Esophagus (tissue), 2 donors: ENCODE results near the gene ART1. TPM values are rescaled to one million over a fixed set of nuclear protein-coding genes. Genes with fewer than 3 reads are reported as not detected.
A peak's percentile ranks its signal among the peaks of the same experiment; 100 is the strongest.

Experiments used
- H3K27ac ChIP-seq, 2 donors: one replicate each; pipeline ENCODE4 v1.5.1; 2013; ENCODE audit warnings: low read depth in 2 of 2, mild to moderate bottlenecking in 2 of 2, inconsistent platforms in 1 of 2, low read length in 1 of 2, moderate library complexity in 1 of 2
- H3K27me3 ChIP-seq, 2 donors: one replicate each; pipeline ENCODE4 v1.6.1; 2013; ENCODE audit warnings: low read length in 2 of 2, control low read depth in 1 of 2, mild to moderate bottlenecking in 1 of 2; ENCODE audit not compliant: insufficient read depth in 2 of 2, control insufficient read depth in 1 of 2
- H3K36me3 ChIP-seq, 2 donors: one replicate each; pipeline ENCODE4 v1.6.1; 2013; ENCODE audit warnings: low read length in 1 of 2; ENCODE audit not compliant: control insufficient read depth in 2 of 2, insufficient read depth in 2 of 2
- H3K4me1 ChIP-seq, 2 donors: one replicate each; pipeline ENCODE4 v1.6.1; 2013; ENCODE audit warnings: low read length in 1 of 2; ENCODE audit not compliant: control insufficient read depth in 2 of 2, insufficient read depth in 2 of 2
- H3K4me3 ChIP-seq, 2 donors: one replicate each; pipeline ENCODE4 v1.5.1; 2013; ENCODE audit warnings: low read length in 2 of 2, mild to moderate bottlenecking in 2 of 2, low read depth in 1 of 2, moderate library complexity in 1 of 2
- H3K9me3 ChIP-seq, 2 donors: one replicate each; pipeline ENCODE4 v1.6.1; 2013; ENCODE audit warnings: mild to moderate bottlenecking in 2 of 2, low read depth in 1 of 2, low read length in 1 of 2, moderate library complexity in 1 of 2; ENCODE audit not compliant: control insufficient read depth in 2 of 2, insufficient read depth in 1 of 2
- WGBS, 2 donors: extraction: QIAGEN DNeasy Blood & Tissue Kit; methylation state at CpG; one replicate each; pipeline ENCODE4 v1.1.7; 2013; 5-methylcytosine and 5-hydroxymethylcytosine counted together
- polyA plus RNA-seq, 2 donors: library from polyadenylated mRNA; stranded (reverse); fragments of 200-250 nt; gene quantifications; one replicate each; pipeline ENCODE4 v1.2.3, GENCODE V29; 2013
- donor health status: healthy with polysubstance abuse.
- donor health status: Bipolar disorder and iron deficiency.

Gene ART1
- polyA plus RNA-seq, 2 donors = not detected

DNA sequence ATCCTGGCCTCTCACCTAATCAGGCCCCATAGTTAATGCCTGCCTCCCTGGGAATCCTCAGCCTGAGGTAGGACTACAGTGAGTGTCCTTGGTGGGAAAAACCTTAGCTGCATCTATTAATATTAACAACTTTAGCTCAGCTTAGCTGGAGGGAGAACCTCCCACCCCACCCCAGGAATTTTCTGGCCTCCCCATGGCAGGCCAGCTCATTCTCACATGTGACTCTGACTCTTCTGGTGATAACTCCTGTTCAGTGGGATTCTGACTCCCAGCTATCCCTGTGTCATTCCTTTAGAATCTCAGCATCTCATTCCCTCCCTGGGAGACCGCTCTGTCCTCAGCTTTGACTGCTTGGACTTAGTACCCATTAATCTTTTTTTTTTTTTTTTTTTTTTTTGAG, 17.6 kb upstream of the ART1 start:
- Histone ChIP-seq H3K4me1 (peaks cover 0 to 2% of the 10 kb centered on the region in 2 donors), H3K9me3 (peaks cover 0 to 3% of the 10 kb centered on the region in 2 donors), H3K36me3 (no peaks in the 10 kb centered on the region), H3K27ac (no peak overlapping the region), H3K27me3 (no peaks in the 10 kb centered on the region), H3K4me3 (no peak overlapping the region)
- WGBS, 2 donors = 88 to 95% methylated on average over 1 of the region's 1 CpG

DNA sequence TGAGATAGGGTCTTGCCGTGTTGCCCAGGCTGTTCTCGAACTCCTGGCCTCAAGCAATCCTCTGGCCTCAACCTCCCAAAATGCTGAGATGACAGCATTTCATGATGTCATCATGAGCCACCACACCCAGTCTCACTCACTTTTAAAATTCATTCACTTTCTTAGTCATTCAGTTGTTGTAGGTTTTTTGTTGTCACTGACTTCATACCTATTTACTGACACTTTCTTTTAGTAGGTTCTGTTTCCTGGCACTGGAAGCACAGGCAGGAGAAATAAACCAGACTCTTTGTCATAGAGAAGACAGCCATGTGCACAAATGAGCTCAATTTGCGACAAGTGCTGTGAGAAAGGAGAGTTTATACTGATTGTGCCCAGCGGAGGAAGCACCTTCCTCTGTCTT, 13.6 kb upstream of the ART1 start:
- Histone ChIP-seq H3K4me1 (peaks cover 0 to 1% of the 10 kb centered on the region in 2 donors), H3K4me3 (no peak overlapping the region), H3K9me3 (no peaks in the 10 kb centered on the region), H3K27ac (no peak overlapping the region), H3K36me3 (no peaks in the 10 kb centered on the region), H3K27me3 (no peaks in the 10 kb centered on the region)
- 88 to 93% methylated on average over 4 of the region's 4 CpGs for WGBS, 2 donors

GRCh38 chr11:3632070-3632660, 12.8 kb upstream of the ART1 start:
- Histone ChIP-seq H3K36me3 (no peaks in the 10 kb centered on the region), H3K27ac (no peak overlapping the region), H3K27me3 (no peaks in the 10 kb centered on the region), H3K4me1 (no peaks in the 10 kb centered on the region), H3K4me3 (no peak overlapping the region), H3K9me3 (no peaks in the 10 kb centered on the region)
- 90 to 93% methylated on average over 5 of the region's 5 CpGs for WGBS, 2 donors

- 89 to 93% methylated on average over 15 of the region's 15 CpGs for WGBS, 2 donors
- H3K27me3 ChIP-seq = no peaks in the 10 kb centered on the region
- H3K4me1 ChIP-seq = no peaks in the 10 kb centered on the region
- H3K9me3 ChIP-seq = no peaks in the 10 kb centered on the region
- H3K27ac ChIP-seq = no peak overlapping the region
- no peak overlapping the region for H3K4me3 ChIP-seq
- H3K36me3 ChIP-seq = no peaks in the 10 kb centered on the region
Measured at GRCh38 chr11:3635641-3636375, 9.1 kb upstream of the ART1 start.

- 82% methylated on average over 13 of the region's 13 CpGs for WGBS, 2 donors
Measured at GRCh38 chr11:3637201-3637600, 7.7 kb upstream of the ART1 start.

DNA sequence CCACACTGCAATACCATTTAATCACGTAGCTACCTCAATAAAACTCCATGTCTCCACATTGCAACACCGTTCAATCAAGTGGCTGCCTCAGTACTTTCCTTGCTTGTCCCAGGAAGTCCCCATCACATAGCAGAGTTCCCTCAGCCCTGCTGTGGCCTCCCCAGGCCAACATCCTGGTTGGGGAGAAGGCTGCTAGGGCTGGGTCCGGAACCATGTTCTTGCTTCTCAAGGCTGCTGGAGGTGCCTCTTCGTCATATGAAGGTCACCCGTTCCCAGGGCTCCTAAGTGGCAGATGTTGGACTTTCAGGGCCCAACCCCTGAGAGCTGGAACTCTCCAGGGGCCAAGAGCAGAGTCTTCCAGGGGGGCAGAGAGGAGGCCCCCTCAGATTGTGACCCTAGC, 6.4 kb upstream of the ART1 start:
- H3K4me1 ChIP-seq = peaks cover 2 to 7% of the 10 kb centered on the region in 2 donors
- 91 to 93% methylated on average over 5 of the region's 5 CpGs for WGBS, 2 donors
- no peaks in the 10 kb centered on the region for H3K27me3 ChIP-seq
- H3K36me3 ChIP-seq = no peaks in the 10 kb centered on the region
- H3K27ac ChIP-seq = no peak overlapping the region
- H3K9me3 ChIP-seq = no peaks in the 10 kb centered on the region
- no peak overlapping the region for H3K4me3 ChIP-seq

More at GRCh38 chr11:3637201-3637600, 7.7 kb upstream of the ART1 start:
- no peaks in the 10 kb centered on the region for H3K9me3 ChIP-seq
- H3K27ac ChIP-seq = no peak overlapping the region
- H3K27me3 ChIP-seq = no peaks in the 10 kb centered on the region
- peaks cover 0 to 1% of the 10 kb centered on the region in 2 donors for H3K4me1 ChIP-seq
- H3K36me3 ChIP-seq = no peaks in the 10 kb centered on the region
- H3K4me3 ChIP-seq = no peak overlapping the region

DNA sequence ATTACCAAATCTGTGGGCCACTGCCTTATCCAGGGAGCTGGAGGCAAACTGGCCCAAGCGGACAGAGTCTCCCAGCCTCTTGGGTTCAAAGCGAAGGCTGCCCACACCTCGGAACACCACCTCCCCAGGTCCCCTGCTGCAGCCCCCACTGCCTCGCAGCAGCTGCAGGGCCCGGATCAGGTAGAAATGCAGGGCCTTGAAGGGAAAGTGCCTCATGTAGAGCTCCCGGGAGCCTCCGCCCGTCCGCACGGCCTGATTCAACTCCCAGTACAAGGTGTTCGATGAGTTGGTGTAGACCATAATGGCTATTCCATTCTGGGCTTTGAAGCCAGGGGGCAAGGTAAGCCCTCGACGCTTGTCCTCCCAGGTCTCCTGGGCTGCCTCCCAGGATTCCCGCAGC, 5.1 kb upstream of the ART1 start:
- Histone ChIP-seq H3K36me3 (no peaks in the 10 kb centered on the region), H3K9me3 (no peaks in the 10 kb centered on the region), H3K4me1 (peaks cover 2 to 7% of the 10 kb centered on the region in 2 donors), H3K27ac (no peak overlapping the region), H3K27me3 (no peaks in the 10 kb centered on the region), H3K4me3 (no peak overlapping the region)
- WGBS, 2 donors = 93% methylated on average over 14 of the region's 14 CpGs

- 63 to 64% methylated on average over 8 of the region's 8 CpGs for WGBS, 2 donors
- Histone ChIP-seq H3K36me3 (no peaks in the 10 kb centered on the region), H3K9me3 (no peaks in the 10 kb centered on the region), H3K4me1 (peaks cover 2 to 9% of the 10 kb centered on the region in 2 donors), H3K27me3 (no peaks in the 10 kb centered on the region), H3K4me3 (no peak overlapping the region), H3K27ac (no peak overlapping the region)
Measured at GRCh38 chr11:3641191-3641590, 3.7 kb upstream of the ART1 start.

DNA sequence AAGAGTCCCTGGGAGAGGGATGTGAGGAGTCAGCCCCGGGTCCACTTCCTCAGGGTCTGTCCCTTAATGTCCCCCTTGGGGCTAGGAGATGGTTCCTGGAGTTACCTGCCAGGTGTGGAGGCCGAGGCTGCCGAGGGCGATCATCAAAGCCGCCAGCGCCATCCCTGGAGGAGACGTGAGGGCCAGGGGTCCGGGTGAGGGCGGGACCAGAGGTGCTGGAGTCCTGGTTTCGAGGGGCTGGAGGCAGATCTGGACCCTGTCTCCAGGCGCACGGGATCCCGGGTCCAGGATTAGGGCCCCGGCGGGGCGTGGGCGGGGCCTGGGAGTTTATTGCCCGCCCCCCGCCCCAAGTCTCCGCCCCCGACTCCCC, 3.2 kb upstream of the ART1 start, which contains the start of gene ART5:
Gene ART5, minus strand, starts transcription at position 292 of the 370 bp plus-strand sequence. Its CDS starts 130 bp downstream, at position 162.
- WGBS, 2 donors = 11 to 26% methylated on average over 20 to 21 of the region's 21 CpGs
- Histone ChIP-seq H3K4me1 (peaks cover 2 to 9% of the 10 kb centered on the region in 2 donors), H3K27ac (no peak within 1 kb of the TSS), H3K4me3 (peak within 1 kb of the TSS; percentile 35 to 36), H3K9me3 (no peaks in the 10 kb centered on the region), H3K27me3 (no peaks in the 10 kb centered on the region), H3K36me3 (no peaks in the 10 kb centered on the region)
